Activated CD8-positive, alpha-beta T cell treated with anti-CD3 and anti-CD28 coated beads, Interleukin-2, amount 10 ng/mL, durations not matched to agents 7 days and 5 days (primary cell): ENCODE measurements around the gene PMEL. TPM values are rescaled to one million over a fixed set of nuclear protein-coding genes. Genes with fewer than 3 reads are reported as not detected.
A peak's percentile ranks its signal among the peaks of the same experiment; 100 is the strongest.
"Not testable (repeated sequence)": the region's sequence is repeated elsewhere in the genome, so short reads cannot be mapped to it uniquely, and the experiment has no call there.

ENCODE experiments used
- ATAC-seq: fragments of 150-1000 bp; cut with Tn5 transposase; one replicate; pipeline ENCODE4 v1.10.0; 2021; ENCODE audit warnings: moderate library complexity
- CTCF ChIA-PET: fragments of 350-600 bp; sonication (Branson Sonifier 250); formaldehyde crosslinking; loops from one replicate; lab custom pipeline; 2021; ENCODE audit warnings: antibody characterized with exemption; lab: Charles Lee
- POLR2A ChIA-PET: fragments of 350-600 bp; sonication (Branson Sonifier 250); formaldehyde crosslinking; loops from one replicate; lab custom pipeline; 2021; ENCODE audit warnings: antibody characterized with exemption; lab: Charles Lee
- DNase-seq: peaks from one replicate; pipeline ENCODE4 v3.0.0-alpha.2; 2020
- H3K27ac Mint-ChIP-seq: one replicate; pipeline ENCODE4 v1.8.0; 2021; ENCODE audit warnings: mild to moderate bottlenecking, mixed read lengths
- H3K27me3 Mint-ChIP-seq: one replicate; pipeline ENCODE4 v1.8.0; 2021; ENCODE audit warnings: low read depth, mixed read lengths
- H3K36me3 Mint-ChIP-seq: one replicate; pipeline ENCODE4 v1.8.0; 2021; ENCODE audit warnings: low read depth, mixed read lengths
- H3K4me1 Mint-ChIP-seq: one replicate; pipeline ENCODE4 v1.8.0; 2021; ENCODE audit warnings: low read depth, mixed read lengths
- H3K4me3 Mint-ChIP-seq: one replicate; pipeline ENCODE4 v1.8.0; 2021; ENCODE audit warnings: mild to moderate bottlenecking, mixed read lengths
- H3K9me3 Mint-ChIP-seq: one replicate; pipeline ENCODE4 v1.8.0; 2022; ENCODE audit warnings: mixed read lengths; ENCODE audit not compliant: insufficient read depth
- total RNA-seq, 2 experiments: library from RNA; stranded (reverse); gene quantifications; one replicate each; pipeline ENCODE4 v1.2.3, GENCODE V29; 2021

PMEL gene
- total RNA-seq, 2 experiments from 2014 or later, result 0.10 to 0.55 TPM

DNA sequence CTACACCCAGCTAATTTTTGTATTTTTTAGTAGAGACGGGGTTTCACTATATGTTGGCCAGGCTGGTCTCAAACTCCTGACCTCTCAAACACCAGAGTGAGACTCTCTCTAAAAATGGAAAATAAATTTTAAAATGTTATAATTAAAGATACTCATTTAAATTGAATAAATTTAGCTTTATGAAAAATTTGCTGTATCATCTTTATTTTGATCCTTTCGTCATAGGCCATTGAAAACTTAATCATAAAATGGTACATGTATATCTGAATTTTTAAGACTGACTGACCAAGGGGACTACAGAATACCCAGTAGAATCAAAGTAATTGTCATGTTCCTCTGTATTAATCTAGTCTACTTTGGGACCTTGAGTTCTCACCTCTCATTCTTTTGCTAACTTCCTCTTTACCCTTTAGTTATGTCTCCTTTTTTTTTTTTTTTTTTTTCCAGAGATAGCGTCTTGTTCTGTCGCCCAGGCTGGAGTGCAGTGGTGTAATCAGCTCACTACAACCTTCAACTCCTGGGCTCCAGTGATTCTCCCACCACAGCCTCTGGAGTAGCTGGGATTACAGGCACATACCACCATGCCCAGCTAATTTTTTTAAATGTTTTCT is 17.5 kb upstream of the PMEL start:
- H3K9me3 Mint-ChIP-seq, result no peaks in the 10 kb centered on the region
- H3K27me3 Mint-ChIP-seq, result no peaks in the 10 kb centered on the region
- no peak overlapping the region for H3K4me3 Mint-ChIP-seq
- H3K36me3 Mint-ChIP-seq, result peaks cover 29% of the 10 kb centered on the region
- H3K4me1 Mint-ChIP-seq, result peaks cover 6% of the 10 kb centered on the region
- no peak overlapping the region for H3K27ac Mint-ChIP-seq
- no peak for DNase-seq
- CTCF ChIA-PET, result interaction anchor here (0.9 to 3.3 kb wide), 7 partner anchors 9 to 245 kb away, joined by 3 to 23 read pairs (median 5); partner anchors contain the start of gene RAB5B
- POLR2A ChIA-PET, result interaction anchor here (0.5 to 1.8 kb wide), 3 partner anchors 9 to 10 kb away, joined by 3 to 12 read pairs (median 4); partner anchors contain the start of gene RAB5B
- no peak for ATAC-seq

DNA sequence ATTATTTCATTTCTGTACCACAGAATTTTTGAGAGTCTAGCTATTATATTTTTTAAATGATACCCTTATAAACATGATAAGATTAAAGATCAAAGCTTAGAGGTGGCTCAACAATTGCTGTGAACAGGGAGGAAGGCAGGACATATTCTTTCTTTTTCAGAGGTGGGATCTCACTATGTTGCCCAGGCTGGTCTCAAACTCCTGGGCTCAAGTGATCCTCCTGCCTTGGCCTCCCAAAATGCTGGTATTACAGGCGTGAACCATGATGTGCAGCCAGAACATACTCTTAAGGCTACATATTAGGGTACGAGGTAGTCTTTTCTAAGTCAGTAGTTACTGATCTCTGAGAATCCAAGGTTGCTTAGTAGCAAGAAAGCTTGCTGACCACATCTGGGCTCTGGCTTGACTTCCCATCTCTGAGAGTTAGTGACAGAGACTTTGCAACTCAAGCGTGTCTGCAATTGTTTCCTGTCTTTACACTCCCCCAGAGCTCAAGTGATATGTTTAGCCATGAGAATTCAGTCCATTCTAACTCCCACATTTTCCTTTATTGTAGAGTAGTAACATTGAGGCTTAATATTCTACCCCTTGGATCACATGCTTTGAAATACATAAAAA is 16.6 kb upstream of the PMEL start:
- CTCF ChIA-PET, result interaction anchor here (0.9 to 3.3 kb wide), 11 partner anchors 8 to 244 kb away, joined by 3 to 23 read pairs (median 4); partner anchors contain the start of gene RAB5B
- DNase-seq, result no peak
- Mint-ChIP-seq H3K36me3 (peaks cover 30% of the 10 kb centered on the region), H3K27me3 (no peaks in the 10 kb centered on the region), H3K9me3 (no peaks in the 10 kb centered on the region), H3K4me1 (peaks cover 6% of the 10 kb centered on the region), H3K4me3 (no peak overlapping the region), H3K27ac (no peak overlapping the region)
- POLR2A ChIA-PET, result interaction anchor here (1.1 to 1.8 kb wide), 3 partner anchors 8 to 30 kb away, joined by 3 to 12 read pairs (median 3); partner anchors contain the start of gene RAB5B
- ATAC-seq, result peak; percentile 47

DNA sequence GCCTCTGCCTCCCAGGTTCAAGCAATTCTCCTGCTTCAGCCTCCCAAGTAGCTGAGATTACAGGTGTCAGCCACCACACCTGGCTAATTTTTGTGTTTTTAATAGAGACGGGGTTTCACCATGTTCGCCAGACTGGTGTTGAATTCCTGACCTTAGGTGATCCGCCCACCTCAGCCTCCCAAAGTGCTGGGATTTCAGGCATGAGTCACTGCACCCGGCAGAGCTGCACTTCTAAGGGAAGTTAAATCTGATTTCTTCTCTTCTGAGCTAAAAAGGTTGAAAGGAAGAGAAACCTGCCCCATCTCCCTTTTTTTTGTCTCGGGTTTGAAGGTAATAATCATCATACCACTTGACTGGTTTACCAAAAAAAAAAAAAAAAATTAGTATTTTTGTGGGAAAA is 16.0 kb upstream of the PMEL start:
- DNase-seq, H3K4me3 Mint-ChIP-seq, H3K4me1 Mint-ChIP-seq, H3K27ac Mint-ChIP-seq, ATAC-seq, H3K9me3 Mint-ChIP-seq, H3K27me3 Mint-ChIP-seq: not testable (repeated sequence)
- H3K36me3 Mint-ChIP-seq, result peaks cover 27% of the 10 kb centered on the region
- CTCF ChIA-PET, result interaction anchor here (0.9 to 3.3 kb wide), 7 partner anchors 9 to 243 kb away, joined by 3 to 23 read pairs (median 4); no protein-coding TSS in a partner anchor
- POLR2A ChIA-PET, result interaction anchor here (1.4 to 1.8 kb wide), 2 partner anchors 8 to 29 kb away, joined by 3 to 12 read pairs; partner anchors contain the start of gene RAB5B

DNA sequence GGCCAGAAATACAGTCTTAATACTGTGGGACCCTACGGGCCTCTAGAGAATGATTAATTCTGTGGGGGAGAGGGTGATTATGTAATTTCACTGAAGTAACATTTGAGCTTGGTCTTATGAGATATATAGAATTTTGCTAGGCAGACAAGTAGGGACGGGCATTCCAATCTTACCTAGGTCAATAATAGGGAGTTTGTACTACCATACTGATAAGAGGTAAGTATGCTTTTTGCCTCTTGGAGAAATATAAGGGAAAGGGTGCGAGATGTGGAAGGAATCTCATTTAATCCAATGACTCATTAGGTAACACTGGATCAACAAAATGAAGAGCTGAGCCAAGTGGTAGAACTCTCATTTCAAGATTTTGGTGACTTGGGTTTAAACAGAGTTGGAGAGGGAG is 13.2 kb upstream of the PMEL start:
- POLR2A ChIA-PET, result interaction anchor here (0.6 kb wide), 1 partner anchor 255 kb away, joined by 3 read pairs; no protein-coding TSS in a partner anchor
- H3K27me3 Mint-ChIP-seq, result no peaks in the 10 kb centered on the region
- H3K9me3 Mint-ChIP-seq, result no peaks in the 10 kb centered on the region
- DNase-seq (no peak), ATAC-seq (no peak)
- peaks cover 31% of the 10 kb centered on the region for H3K36me3 Mint-ChIP-seq
- CTCF ChIA-PET, result interaction anchor here (0.8 to 1.4 kb wide), 3 partner anchors 40 to 241 kb away, joined by 3 to 4 read pairs (median 4); no protein-coding TSS in a partner anchor
- no peak overlapping the region for H3K4me3 Mint-ChIP-seq
- peaks cover 13% of the 10 kb centered on the region for H3K4me1 Mint-ChIP-seq
- no peak overlapping the region for H3K27ac Mint-ChIP-seq

DNA sequence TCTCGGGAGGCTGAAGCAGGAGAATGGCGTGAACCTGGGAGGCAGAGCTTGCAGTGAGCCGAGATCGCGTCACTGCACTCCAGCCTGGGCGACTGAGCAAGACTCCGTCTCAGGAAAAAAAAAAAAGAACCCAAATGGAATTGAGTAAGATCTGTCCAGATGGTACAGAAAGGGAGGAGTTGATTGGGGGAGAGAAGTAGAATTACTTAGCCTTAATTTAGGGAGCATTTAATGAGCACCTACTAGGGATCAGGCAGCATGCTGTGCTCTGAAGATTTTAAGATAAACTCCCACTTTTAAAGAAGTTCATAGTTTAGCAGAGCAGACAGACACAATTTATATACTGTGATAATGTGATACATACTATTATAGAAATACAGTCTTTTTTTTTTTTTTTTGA is 12.6 kb upstream of the PMEL start:
- ATAC-seq, result no peak
- H3K27me3 Mint-ChIP-seq, result no peaks in the 10 kb centered on the region
- ChIA-PET POLR2A (no interaction called here), CTCF (interaction anchor here (0.8 to 1.2 kb wide), 2 partner anchors 18 to 40 kb away, joined by 3 to 4 read pairs; no protein-coding TSS in a partner anchor)
- no peak overlapping the region for H3K4me3 Mint-ChIP-seq
- no peak for DNase-seq
- H3K36me3 Mint-ChIP-seq, result peaks cover 27% of the 10 kb centered on the region
- H3K27ac Mint-ChIP-seq, result no peak overlapping the region
- no peaks in the 10 kb centered on the region for H3K9me3 Mint-ChIP-seq
- peaks cover 13% of the 10 kb centered on the region for H3K4me1 Mint-ChIP-seq

DNA sequence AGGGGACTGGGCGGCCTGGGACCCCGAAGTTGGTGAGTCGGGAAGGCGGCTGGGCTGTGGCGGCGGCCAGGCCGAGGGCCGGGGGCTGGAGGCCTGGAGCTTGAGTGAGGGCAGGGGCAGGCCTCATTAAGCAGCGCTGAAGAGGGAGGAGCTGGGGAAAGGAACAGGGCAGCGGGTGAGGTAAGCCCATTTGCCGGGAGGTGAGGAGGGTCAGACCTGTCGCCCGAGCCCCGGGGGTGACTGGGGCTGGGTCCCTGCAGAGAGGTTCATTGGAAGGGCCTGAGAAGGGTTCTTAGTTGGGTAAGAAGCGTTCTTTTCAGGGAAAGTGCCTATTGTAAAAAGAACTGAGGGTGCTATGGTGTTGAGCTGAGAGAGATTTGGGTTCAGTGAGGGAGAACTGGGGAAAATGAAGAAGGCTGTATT is 8.5 kb upstream of the PMEL start:
- ATAC-seq, result peak; percentile 23
- ChIA-PET CTCF (interaction anchor here (0.8 to 3.9 kb wide), 33 partner anchors 9 to 250 kb away, joined by 3 to 50 read pairs (median 5); partner anchors contain the start of genes DGKA, ERBB3, ESYT1 and ORMDL2), POLR2A (interaction anchor here (0.5 to 2.7 kb wide), 27 partner anchors 8 to 255 kb away, joined by 3 to 21 read pairs (median 4); partner anchors contain the start of genes CD63, DGKA, DNAJC14 and ORMDL2)
- DNase-seq, result peak; percentile 50
- H3K4me1 Mint-ChIP-seq, result peaks cover 15% of the 10 kb centered on the region
- H3K27ac Mint-ChIP-seq, result no peak overlapping the region
- peaks cover 38% of the 10 kb centered on the region for H3K36me3 Mint-ChIP-seq
- H3K4me3 Mint-ChIP-seq, result no peak overlapping the region
- H3K27me3 Mint-ChIP-seq, result no peaks in the 10 kb centered on the region
- H3K9me3 Mint-ChIP-seq, result no peaks in the 10 kb centered on the region

GRCh38 chr12:55973599-55974307 is 7.9 kb upstream of the PMEL start, which contains the start of gene RAB5B:
Gene RAB5B (plus strand): TSS chr12:55974078. CDS start chr12:55986961, 12,883 bp downstream.
- Mint-ChIP-seq H3K9me3 (no peaks in the 10 kb centered on the region), H3K27me3 (no peaks in the 10 kb centered on the region), H3K4me3 (no peak within 1 kb of the TSS), H3K27ac (no peak within 1 kb of the TSS), H3K36me3 (peaks cover 37% of the 10 kb centered on the region), H3K4me1 (peaks cover 17% of the 10 kb centered on the region)
- peak; percentile 100 for DNase-seq
- CTCF ChIA-PET, result interaction anchor here (0.8 to 3.9 kb wide), 30 partner anchors 10 to 249 kb away, joined by 3 to 50 read pairs (median 5); partner anchors contain the start of genes DGKA, ERBB3, ESYT1 and ORMDL2
- ATAC-seq, result peak; percentile 96
- POLR2A ChIA-PET, result interaction anchor here (0.7 to 2.7 kb wide), 27 partner anchors 9 to 1547 kb away, joined by 3 to 21 read pairs (median 4); partner anchors contain the start of genes CD63, DDIT3, DGKA and DNAJC14

- ChIA-PET POLR2A (interaction anchor here (0.7 to 2.7 kb wide), 25 partner anchors 9 to 1548 kb away, joined by 3 to 21 read pairs (median 4); partner anchors contain the start of genes CD63, DDIT3, DGKA and DNAJC14), CTCF (interaction anchor here (0.8 to 3.9 kb wide), 24 partner anchors 11 to 248 kb away, joined by 3 to 50 read pairs (median 5); partner anchors contain the start of genes ERBB3, ESYT1, ORMDL2 and PYM1)
- no peak for DNase-seq
- peaks cover 24% of the 10 kb centered on the region for H3K4me1 Mint-ChIP-seq
- H3K27ac Mint-ChIP-seq, result no peak overlapping the region
- no peak overlapping the region for H3K4me3 Mint-ChIP-seq
- no peaks in the 10 kb centered on the region for H3K9me3 Mint-ChIP-seq
- no peak for ATAC-seq
- H3K36me3 Mint-ChIP-seq, result peaks cover 40% of the 10 kb centered on the region
- no peaks in the 10 kb centered on the region for H3K27me3 Mint-ChIP-seq
Measured at GRCh38 chr12:55972911-55973598, 7.2 kb upstream of the PMEL start.

DNA sequence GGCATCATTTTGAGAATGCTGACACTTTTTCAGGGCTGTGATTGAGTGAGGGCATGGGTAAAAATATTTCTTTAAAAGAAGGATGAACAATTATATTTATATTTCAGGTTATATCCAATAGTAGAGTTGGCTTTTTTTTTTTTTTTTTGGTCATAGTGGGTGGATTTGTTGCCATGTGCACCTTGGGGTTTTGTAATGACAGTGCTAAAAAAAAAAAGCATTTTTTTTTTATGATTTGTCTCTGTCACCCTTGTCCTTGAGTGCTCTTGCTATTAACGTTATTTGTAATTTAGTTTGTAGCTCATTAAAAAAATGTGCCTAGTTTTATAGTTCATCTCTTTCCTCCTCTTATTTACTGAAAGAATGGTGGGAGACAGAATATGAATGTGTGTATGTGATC is 6.6 kb upstream of the PMEL start:
- POLR2A ChIA-PET, result interaction anchor here (1.0 to 2.6 kb wide), 2 partner anchors 28 to 36 kb away, joined by 3 to 7 read pairs; no protein-coding TSS in a partner anchor
- Mint-ChIP-seq H3K4me3 (no peak overlapping the region), H3K4me1 (peaks cover 30% of the 10 kb centered on the region), H3K27me3 (no peaks in the 10 kb centered on the region), H3K27ac (peak overlapping the region; percentile 60), H3K36me3 (peaks cover 42% of the 10 kb centered on the region), H3K9me3 (no peaks in the 10 kb centered on the region)
- CTCF ChIA-PET, result interaction anchor here (3.2 to 3.6 kb wide), 2 partner anchors 57 to 233 kb away, joined by 17 to 21 read pairs; no protein-coding TSS in a partner anchor
- ATAC-seq (no peak), DNase-seq (no peak)

DNA sequence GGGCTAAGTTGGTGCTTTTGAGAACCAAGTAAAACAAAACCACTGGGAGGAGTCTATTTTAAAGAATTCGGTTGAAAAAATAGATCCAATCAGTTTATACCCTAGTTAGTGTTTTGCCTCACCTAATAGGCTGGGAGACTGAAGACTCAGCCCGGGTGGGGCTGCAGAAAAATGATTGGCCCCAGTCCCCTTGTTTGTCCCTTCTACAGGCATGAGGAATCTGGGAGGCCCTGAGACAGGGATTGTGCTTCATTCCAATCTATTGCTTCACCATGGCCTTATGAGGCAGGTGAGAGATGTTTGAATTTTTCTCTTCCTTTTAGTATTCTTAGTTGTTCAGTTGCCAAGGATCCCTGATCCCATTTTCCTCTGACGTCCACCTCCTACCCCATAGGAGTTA is 6.2 kb upstream of the PMEL start:
- Mint-ChIP-seq H3K4me3 (no peak overlapping the region), H3K27me3 (no peaks in the 10 kb centered on the region), H3K27ac (peak overlapping the region; percentile 60), H3K4me1 (peaks cover 28% of the 10 kb centered on the region), H3K9me3 (no peaks in the 10 kb centered on the region), H3K36me3 (peaks cover 43% of the 10 kb centered on the region)
- no peak for DNase-seq
- POLR2A ChIA-PET, result interaction anchor here (1.0 kb wide), 1 partner anchor 27 kb away, joined by 3 read pairs; no protein-coding TSS in a partner anchor
- no peak for ATAC-seq
- CTCF ChIA-PET, result interaction anchor here (3.2 to 3.6 kb wide), 2 partner anchors 57 to 233 kb away, joined by 17 to 21 read pairs; no protein-coding TSS in a partner anchor
